IMR-90 (cell line): ENCODE results near the gene PLEKHG2. TPM values are rescaled to one million over a fixed set of nuclear protein-coding genes. Genes with fewer than 3 reads are reported as not detected.

Source experiments
- ATAC-seq: fragments of 200-7000 bp; cut with Tn5 transposase; 2 replicates; pipeline ENCODE4 v1.9.1; 2020; ENCODE audit warnings: low read depth, mild to moderate bottlenecking, moderate library complexity
- BruUV-seq: library from RNA; stranded (reverse); fragments of 400-500 nt; replicated peaks from 2 replicates; lab custom pipeline; 2021; lab: Mats Ljungman, UMichigan
- CTCF ChIA-PET: fragments of 300-600 bp; formaldehyde crosslinking; extraction: SDS; loops from one replicate; lab custom pipeline; 2021; ENCODE audit warnings: antibody characterized with exemption; lab: Yijun Ruan, JAX
- POLR2A ChIA-PET: fragments of 300-600 bp; sonication (Branson Sonifier 250); formaldehyde crosslinking; loops from one replicate; lab custom pipeline; 2022; ENCODE audit warnings: antibody characterized with exemption; ENCODE audit not compliant: unreplicated experiment; lab: Charles Lee
- DNase-seq: peaks from one replicate; pipeline ENCODE4 v3.0.0; 2013
- H2AFZ ChIP-seq: replicated peaks from 2 replicates; pipeline ENCODE3; 2013; ENCODE audit warnings: low read length, mild to moderate bottlenecking; ENCODE audit not compliant: poor library complexity
- H2AK5ac ChIP-seq: 2 replicates; pipeline ENCODE4 v1.6.1; 2013; ENCODE audit warnings: low read depth, low read length, inconsistent platforms
- H2AK9ac ChIP-seq: replicated peaks from 2 replicates; pipeline ENCODE3; 2013; ENCODE audit warnings: mild to moderate bottlenecking, low read depth, low read length, moderate library complexity; ENCODE audit not compliant: poor library complexity
- H2BK120ac ChIP-seq: 2 replicates; pipeline ENCODE4 v1.6.1; 2013; ENCODE audit warnings: low read depth, low read length, inconsistent platforms
- H2BK15ac ChIP-seq: 3 replicates; pipeline ENCODE4 v1.6.1; 2013; ENCODE audit warnings: low read depth, low read length, inconsistent platforms
- H2BK20ac ChIP-seq: 2 replicates; pipeline ENCODE4 v1.6.1; 2013; ENCODE audit warnings: low read depth, mild to moderate bottlenecking, inconsistent platforms, low read length, moderate library complexity
- H2BK5ac ChIP-seq: 2 replicates; pipeline ENCODE4 v1.6.1; 2013; ENCODE audit warnings: mild to moderate bottlenecking, low read depth, low read length, inconsistent platforms; ENCODE audit not compliant: poor library complexity, severe bottlenecking
- H3K14ac ChIP-seq: replicated peaks from 2 replicates; pipeline ENCODE4 v1.6.1; 2013; ENCODE audit warnings: low read depth, low read length, inconsistent platforms
- H3K18ac ChIP-seq: 2 replicates; pipeline ENCODE4 v1.6.1; 2013; ENCODE audit warnings: low read depth, low read length, control low read depth
- H3K23ac ChIP-seq: 2 replicates; pipeline ENCODE4 v1.6.1; 2013; ENCODE audit warnings: low read depth, low read length, inconsistent platforms
- H3K27ac ChIP-seq: 2 replicates; pipeline ENCODE4 v1.5.1; 2013; ENCODE audit warnings: mild to moderate bottlenecking, control low read depth, low read length; ENCODE audit not compliant: insufficient read depth
- H3K27me3 ChIP-seq: 2 replicates; pipeline ENCODE4 v1.6.1; 2013; ENCODE audit warnings: low read length; ENCODE audit not compliant: control insufficient read depth, insufficient read depth
- H3K36me3 ChIP-seq: 2 replicates; pipeline ENCODE4 v1.6.1; 2013; ENCODE audit warnings: low read length, mixed read lengths; ENCODE audit not compliant: control insufficient read depth, insufficient read depth
- H3K4ac ChIP-seq: 2 replicates; pipeline ENCODE4 v1.6.1; 2013; ENCODE audit warnings: low read depth, low read length, inconsistent platforms
- H3K4me1 ChIP-seq: 2 replicates; pipeline ENCODE4 v1.6.1; 2013; ENCODE audit warnings: low read length, mixed read lengths; ENCODE audit not compliant: control insufficient read depth, insufficient read depth
- H3K4me2 ChIP-seq: 2 replicates; pipeline ENCODE4 v1.6.1; 2013; ENCODE audit warnings: low read depth, mild to moderate bottlenecking, control low read depth, low read length, moderate library complexity
- H3K4me3 ChIP-seq: 2 replicates; pipeline ENCODE4 v1.5.1; 2013; ENCODE audit warnings: low read depth, mild to moderate bottlenecking, control low read depth, low read length, moderate library complexity; ENCODE audit not compliant: insufficient read depth
- H3K56ac ChIP-seq: 2 replicates; pipeline ENCODE4 v1.6.1; 2013; ENCODE audit warnings: low read length, inconsistent platforms; ENCODE audit not compliant: insufficient read depth; ENCODE audit errors: extremely low read depth
- H3K79me1 ChIP-seq, 2 experiments: 2 replicates each; pipeline ENCODE4 v1.6.1; 2013; ENCODE audit warnings: low read length in 2 of 2, inconsistent platforms in 1 of 2, low read depth in 1 of 2
- H3K9ac ChIP-seq: 2 replicates; pipeline ENCODE4 v1.6.1; 2013; ENCODE audit warnings: low read depth, low read length, control low read depth
- H3K9me1 ChIP-seq: 2 replicates; pipeline ENCODE4 v1.6.1; 2013; ENCODE audit warnings: low read length, inconsistent platforms; ENCODE audit not compliant: insufficient read depth
- H3K9me3 ChIP-seq: 2 replicates; pipeline ENCODE4 v1.6.1; 2013; ENCODE audit warnings: low read length; ENCODE audit not compliant: control insufficient read depth, insufficient read depth
- H4K20me1 ChIP-seq: 2 replicates; pipeline ENCODE4 v1.6.1; 2013; ENCODE audit warnings: low read length, inconsistent platforms; ENCODE audit not compliant: insufficient read depth
- H4K5ac ChIP-seq: 2 replicates; pipeline ENCODE4 v1.6.1; 2013; ENCODE audit warnings: mild to moderate bottlenecking, low read depth, low read length, control low read depth
- H4K8ac ChIP-seq, 2 experiments: 2 replicates each; pipeline ENCODE4 v1.6.1; 2013; ENCODE audit warnings: low read depth in 2 of 2, low read length in 2 of 2, control low read depth in 1 of 2, inconsistent platforms in 1 of 2
- H4K91ac ChIP-seq: 2 replicates; pipeline ENCODE4 v1.6.1; 2013; ENCODE audit warnings: low read depth, low read length, inconsistent platforms; ENCODE audit not compliant: insufficient read depth
- BHLHE40 ChIP-seq: fragments of 150-350 bp; IDR thresholded peaks from 2 replicates; pipeline ENCODE4 v1.6.1; 2016; ENCODE audit warnings: mild to moderate bottlenecking, low read depth, low read length
- CEBPB ChIP-seq: IDR thresholded peaks from 2 replicates; pipeline ENCODE4 v1.6.1; 2012; ENCODE audit warnings: low read depth, low read length, improper control_type of control experiment
- CHD1 ChIP-seq: IDR thresholded peaks from 2 replicates; pipeline ENCODE4 v1.6.1; 2012; ENCODE audit warnings: low read depth, low read length, improper control_type of control experiment
- CTCF ChIP-seq: conservative IDR thresholded peaks from 2 replicates; pipeline ENCODE4 v1.5.1; 2012; ENCODE audit warnings: mild to moderate bottlenecking, low read depth, low read length, improper control_type of control experiment
- ELK1 ChIP-seq: fragments of 150-350 bp; IDR thresholded peaks from 2 replicates; pipeline ENCODE4 v1.6.1; 2016; ENCODE audit warnings: low read depth, mild to moderate bottlenecking, low read length, moderate library complexity, borderline replicate concordance
- FOS ChIP-seq: fragments of 150-350 bp; IDR thresholded peaks from 2 replicates; pipeline ENCODE4 v1.6.1; 2016; ENCODE audit warnings: low read depth, low read length
- MAFK ChIP-seq: IDR thresholded peaks from 2 replicates; pipeline ENCODE4 v1.6.1; 2012; ENCODE audit warnings: low read depth, low read length, improper control_type of control experiment
- MAZ ChIP-seq: IDR thresholded peaks from 2 replicates; pipeline ENCODE4 v1.6.1; 2012; ENCODE audit warnings: low read depth, mild to moderate bottlenecking, low read length, improper control_type of control experiment, moderate library complexity, borderline replicate concordance
- MXI1 ChIP-seq: IDR thresholded peaks from 2 replicates; pipeline ENCODE4 v1.6.1; 2012; ENCODE audit warnings: low read depth, mild to moderate bottlenecking, low read length, moderate library complexity, borderline replicate concordance
- NFE2L2 ChIP-seq: fragments of 150-350 bp; IDR thresholded peaks from 2 replicates; pipeline ENCODE4 v1.6.1; 2016; ENCODE audit warnings: low read depth, mild to moderate bottlenecking, low read length
- POLR2A ChIP-seq: IDR thresholded peaks from 2 replicates; pipeline ENCODE4 v1.6.1; 2012; ENCODE audit warnings: mild to moderate bottlenecking, low read depth, low read length
- RAD21 ChIP-seq: IDR thresholded peaks from 2 replicates; pipeline ENCODE4 v1.6.1; 2012; ENCODE audit warnings: low read length, improper control_type of control experiment
- RCOR1 ChIP-seq: IDR thresholded peaks from 2 replicates; pipeline ENCODE4 v1.6.1; 2012; ENCODE audit warnings: mild to moderate bottlenecking, low read length, improper control_type of control experiment; ENCODE audit not compliant: insufficient replicate concordance
- RFX5 ChIP-seq: IDR thresholded peaks from 2 replicates; pipeline ENCODE4 v1.8.0; 2012; ENCODE audit warnings: low read depth, mild to moderate bottlenecking, low read length, moderate library complexity
- SMC3 ChIP-seq: fragments of 150-350 bp; IDR thresholded peaks from 2 replicates; pipeline ENCODE4 v1.6.1; 2016; ENCODE audit warnings: low read depth, mild to moderate bottlenecking, antibody characterized with exemption, low read length, moderate library complexity
- USF2 ChIP-seq: fragments of 150-350 bp; IDR thresholded peaks from 2 replicates; pipeline ENCODE4 v1.6.1; 2017; ENCODE audit warnings: mild to moderate bottlenecking, antibody characterized with exemption, low read length, low read depth
- WGBS, 2 experiments: methylation state at CpG; one replicate each; pipeline versions ENCODE4 v1.1.5 to v1.1.7; 2013; ENCODE audit warnings: missing lambda C conversion rate in 2 of 2; ENCODE audit not compliant: insufficient read length in 1 of 2; ENCODE audit errors: extremely low coverage in 2 of 2; 5-methylcytosine and 5-hydroxymethylcytosine counted together
- dilution Hi-C: fragments of 300-500 bp; cut with HindIII; formaldehyde crosslinking; loops from one replicate; pipeline ENCODE4 v1.14.3; 2018; ENCODE audit warnings: low sequenced_read_pairs; ENCODE audit not compliant: unreplicated experiment
- in situ Hi-C: fragments of 300-500 bp; cut with MboI; formaldehyde crosslinking; loops from 3 replicates; pipeline ENCODE4 v1.14.3; 2019; ENCODE audit warnings: low sequenced_read_pairs, inconsistent platforms, mixed read lengths
- intact Hi-C: fragments of 100-400 bp; cut with micrococcal nuclease; formaldehyde crosslinking; loops from 2 replicates; pipeline ENCODE4 v1.10.0; 2022
- polyA plus RNA-seq, 3 experiments: library from polyadenylated mRNA; depleted of rRNA; stranded (reverse); fragments of >200 nt; gene quantifications; 2 replicates each; pipeline ENCODE4 v1.2.3, GENCODE V29; 2012; ENCODE audit warnings: low replicate concordance in 1 of 3
- total RNA-seq: library from RNA; depleted of rRNA; stranded (reverse); fragments of >200 nt; gene quantifications from 2 replicates; pipeline ENCODE4 v1.2.3, GENCODE V29; 2012

PLEKHG2 gene
- total and polyA plus RNA-seq, 2 of the 4 experiments (the other 2 are of a cell fraction): 6.5 to 28.3 TPM

- intact Hi-C loops: no loop called here
- Histone ChIP-seq H3K79me1 (peaks cover 0 to 43% of the 10 kb centered on the region in 2 experiments; a peak in 2 of 4 replicates), H2AK5ac (peak overlapping the region; percentile 32; the same call in 1 of the 2 replicates), H3K9me1 (peaks cover 11% of the 10 kb centered on the region), H3K27me3 (no peaks in the 10 kb centered on the region), H3K18ac (no peak overlapping the region), H3K27ac (no peak overlapping the region), H4K8ac (no peak overlapping the region), H3K23ac (no peak overlapping the region), H3K4me3 (no peak overlapping the region), H4K5ac (no peak overlapping the region), H2BK5ac (no peak overlapping the region), H3K56ac (no peak overlapping the region), H3K36me3 (peaks cover 11% of the 10 kb centered on the region), H2AK9ac (peak overlapping the region; percentile 9), H3K4me1 (peaks cover 27% of the 10 kb centered on the region), H3K9me3 (no peaks in the 10 kb centered on the region), H3K9ac (no peak overlapping the region), H2BK120ac (no peak overlapping the region), H2BK15ac (0 out of 3 replicates have a peak overlapping the region, but pooled peaks have one; percentile 28), H4K20me1 (peaks cover 17% of the 10 kb centered on the region), H4K91ac (no peak overlapping the region), H3K4me2 (no peak overlapping the region), H3K4ac (no peak overlapping the region), H2BK20ac (peak overlapping the region; percentile 20; the same call in 1 of the 2 replicates), H3K14ac (no peak overlapping the region), H2AFZ (no peak overlapping the region)
- no TSS peak for BruUV-seq
- ChIA-PET CTCF (interaction anchor here (2.0 kb wide), 1 partner anchor 12 kb away, joined by 10 read pairs; the partner anchor contains the start of gene PLEKHG2), POLR2A (interaction anchor here (0.6 kb wide), 1 partner anchor 36 kb away, joined by 3 read pairs; the partner anchor contains the start of gene RPS16)
- in situ Hi-C loops: no loop called here
- no CpG with 5 or more reads among the region's 4 CpGs for WGBS, 2 experiments
- no peak for ATAC-seq
- DNase-seq: no peak
- TF ChIP-seq RFX5 (no peak), SMC3 (no peak), MXI1 (no peak), RCOR1 (no peak), NFE2L2 (no peak), ELK1 (no peak), CHD1 (no peak), CEBPB (no peak), FOS (no peak), POLR2A (no peak), CTCF (no peak), RAD21 (no peak), MAZ (no peak), BHLHE40 (no peak), MAFK (no peak), USF2 (no peak)
- dilution Hi-C loops: no loop called here
Measured at GRCh38 chr19:39399668-39400050, 12.8 kb upstream of the PLEKHG2 start.
